CD1c-positive myeloid dendritic cell (primary cell): Measurements from ENCODE around the gene EP300.
"Not testable (repeated sequence)": the region's sequence is repeated elsewhere in the genome, so short reads cannot be mapped to it uniquely, and the experiment has no call there.

Source experiments
- DNase-seq: peaks from one replicate; pipeline ENCODE4 v3.0.0-alpha.2; 2016; ENCODE audit errors: extremely low spot score

The EP300 gene

DNA sequence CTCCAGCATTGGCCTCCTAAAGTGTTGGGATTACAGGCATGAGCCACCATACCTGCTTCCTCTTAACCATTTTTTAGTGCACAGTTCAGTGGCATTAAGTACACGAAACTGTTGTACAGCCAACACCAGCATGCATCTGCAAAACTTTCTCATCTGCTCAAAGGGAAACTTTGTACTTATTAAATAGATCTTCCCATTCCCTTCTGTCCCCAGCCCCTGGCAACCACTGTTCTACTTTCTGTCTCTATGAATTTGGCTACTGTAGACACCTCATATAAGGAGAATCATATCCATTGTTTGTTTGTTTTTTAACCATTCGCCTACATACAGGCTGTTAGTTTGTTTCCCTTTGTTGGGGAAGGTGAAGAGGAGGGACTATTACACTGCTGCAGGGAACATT lies 6.5 kb upstream of the EP300 start:
- DNase-seq = no peak

DNA sequence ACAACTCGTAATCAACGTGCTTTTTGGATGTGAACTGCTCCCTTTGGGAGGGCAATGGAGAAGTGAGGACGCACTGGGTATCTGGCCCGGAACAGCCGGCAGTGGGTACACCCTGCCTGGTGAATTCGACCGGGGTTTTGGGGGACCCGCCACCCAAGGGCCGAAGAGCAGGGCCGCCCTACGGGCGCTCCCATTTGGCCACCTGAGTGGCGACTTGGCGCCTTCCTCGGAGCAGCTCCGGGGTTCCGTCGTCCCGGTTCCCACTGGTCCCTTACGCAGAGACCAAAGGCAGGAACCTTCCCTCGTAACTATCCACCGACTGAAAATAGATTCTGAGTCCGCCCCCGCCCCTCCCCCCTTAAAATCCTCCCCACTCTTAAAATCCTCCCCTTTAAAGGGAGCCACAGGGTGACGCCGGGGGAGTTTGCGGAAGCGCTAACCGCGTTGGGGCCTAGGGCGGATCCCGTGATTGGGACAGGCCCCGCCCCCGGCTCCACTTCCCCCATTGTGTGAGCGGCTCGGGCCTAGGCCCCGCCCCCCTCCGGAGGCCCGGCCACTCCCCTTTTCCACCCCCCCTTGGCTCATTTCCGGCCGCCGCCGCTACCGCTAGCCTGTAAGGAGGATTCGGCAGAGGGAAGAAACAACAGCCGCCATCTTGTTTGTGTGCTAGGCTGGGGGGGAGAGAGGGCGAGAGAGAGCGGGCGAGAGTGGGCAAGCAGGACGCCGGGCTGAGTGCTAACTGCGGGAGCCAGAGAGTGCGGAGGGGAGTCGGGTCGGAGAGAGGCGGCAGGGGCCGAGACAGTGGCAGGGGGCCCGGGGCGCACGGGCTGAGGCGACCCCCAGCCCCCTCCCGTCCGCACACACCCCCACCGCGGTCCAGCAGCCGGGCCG lies 1.0 kb upstream of the EP300 start:
- peak; percentile 100 for DNase-seq

DNA sequence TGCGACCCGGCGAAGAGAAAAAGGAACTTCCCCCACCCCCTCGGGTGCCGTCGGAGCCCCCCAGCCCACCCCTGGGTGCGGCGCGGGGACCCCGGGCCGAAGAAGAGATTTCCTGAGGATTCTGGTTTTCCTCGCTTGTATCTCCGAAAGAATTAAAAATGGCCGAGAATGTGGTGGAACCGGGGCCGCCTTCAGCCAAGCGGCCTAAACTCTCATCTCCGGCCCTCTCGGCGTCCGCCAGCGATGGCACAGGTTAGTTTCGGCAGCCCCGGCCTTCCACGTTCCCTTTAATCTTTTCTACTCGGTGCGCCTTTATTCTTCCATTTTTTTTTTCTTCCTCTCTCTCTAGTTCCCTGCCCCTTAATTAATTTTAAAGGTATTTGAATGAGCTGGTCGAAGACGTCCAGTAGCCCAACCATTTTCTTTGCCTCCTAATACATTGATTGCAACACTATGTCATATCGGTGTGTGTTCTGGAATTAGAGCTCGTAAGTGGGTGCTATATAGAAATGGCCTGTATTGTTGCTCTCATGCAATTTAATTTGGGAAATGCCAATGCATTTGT lies 537 bp downstream of the EP300 start:
- DNase-seq = peak; percentile 35

DNA sequence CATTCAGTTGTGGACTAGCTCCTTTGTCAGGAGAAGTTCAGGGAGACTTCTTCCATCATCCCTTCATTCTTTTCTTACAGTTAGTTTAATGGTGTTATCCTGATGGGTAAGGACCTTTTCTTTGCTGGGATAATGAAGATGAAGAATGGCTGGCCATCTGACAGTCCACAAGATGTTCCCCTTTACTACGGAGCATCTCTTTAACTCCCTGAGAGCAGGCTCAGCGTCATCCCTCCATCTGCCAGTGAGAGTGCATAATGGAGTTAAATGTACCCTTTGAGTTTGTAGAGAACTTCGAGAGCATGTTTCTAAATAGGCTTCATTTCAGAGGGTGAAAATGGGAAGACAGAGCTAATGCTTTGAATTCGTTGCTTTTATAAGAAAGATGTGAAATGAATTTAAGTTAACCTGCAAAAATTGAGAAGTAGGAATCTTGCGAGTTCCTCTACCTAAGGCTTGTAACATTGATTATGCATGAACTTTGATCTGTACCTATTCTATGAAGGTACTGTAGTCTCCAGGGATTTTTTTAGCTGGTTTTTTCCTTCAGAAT lies 1.7 kb downstream of the EP300 start:
- DNase-seq = peak; percentile 22

DNA sequence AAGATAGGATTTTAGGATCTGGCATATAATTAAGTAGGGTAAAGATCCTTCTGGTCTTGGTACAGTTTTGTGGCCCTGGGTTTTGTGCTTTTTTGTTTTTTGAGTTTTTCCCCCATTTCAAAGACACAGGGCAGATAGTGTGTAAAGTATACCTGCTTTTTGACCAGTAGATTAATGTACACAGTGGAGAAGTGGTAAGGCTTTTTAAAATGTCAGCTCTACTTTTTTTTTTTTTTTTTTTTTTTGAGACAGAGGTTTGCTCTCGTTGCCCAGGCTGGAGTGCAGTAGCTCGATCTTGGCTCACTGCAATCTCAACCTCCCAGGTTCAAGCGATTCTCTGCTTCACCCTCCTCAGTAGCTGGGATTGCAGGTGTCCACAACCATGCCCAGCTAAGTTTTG lies 4.0 kb downstream of the EP300 start:
- DNase-seq = no peak

DNA sequence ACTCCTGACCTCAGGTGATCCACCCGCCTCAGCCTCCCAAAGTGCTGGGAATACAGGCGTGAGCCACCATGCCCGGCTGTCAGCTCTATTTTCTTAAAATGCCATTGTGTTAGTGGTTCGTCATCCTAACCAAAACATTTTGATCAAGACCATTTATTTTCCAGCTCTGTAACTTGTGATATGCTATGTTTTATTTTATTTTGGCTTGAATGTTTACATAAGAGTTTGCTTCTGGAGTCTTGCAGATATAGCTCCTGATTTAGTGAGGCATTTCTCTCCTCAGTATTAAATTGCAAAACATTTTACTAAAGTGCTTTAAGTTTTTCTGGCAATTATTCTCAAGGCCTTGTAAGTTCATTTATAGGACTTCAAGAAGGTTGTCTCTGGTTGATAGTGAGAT lies 4.4 kb downstream of the EP300 start:
- DNase-seq = no peak

DNA sequence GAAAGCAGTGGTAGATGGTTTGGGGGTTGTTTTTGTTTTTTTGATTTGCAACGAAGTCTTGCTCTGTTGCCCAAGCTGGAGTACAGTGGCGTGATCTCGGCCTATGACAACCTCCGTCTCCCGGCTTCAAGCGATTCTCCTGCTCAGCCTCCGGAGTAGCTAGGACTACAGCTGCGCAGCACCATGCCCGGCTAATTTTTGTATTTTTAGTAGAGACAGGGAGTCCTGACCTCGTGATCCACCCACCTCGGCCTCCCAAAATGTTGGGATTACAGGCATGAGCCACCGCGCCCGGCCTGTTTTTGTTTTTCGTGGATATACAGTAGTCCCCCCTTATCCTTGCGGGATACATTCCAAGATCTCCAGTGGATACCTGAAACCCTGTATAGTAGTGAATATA lies 6.6 kb downstream of the EP300 start:
- no peak for DNase-seq

DNA sequence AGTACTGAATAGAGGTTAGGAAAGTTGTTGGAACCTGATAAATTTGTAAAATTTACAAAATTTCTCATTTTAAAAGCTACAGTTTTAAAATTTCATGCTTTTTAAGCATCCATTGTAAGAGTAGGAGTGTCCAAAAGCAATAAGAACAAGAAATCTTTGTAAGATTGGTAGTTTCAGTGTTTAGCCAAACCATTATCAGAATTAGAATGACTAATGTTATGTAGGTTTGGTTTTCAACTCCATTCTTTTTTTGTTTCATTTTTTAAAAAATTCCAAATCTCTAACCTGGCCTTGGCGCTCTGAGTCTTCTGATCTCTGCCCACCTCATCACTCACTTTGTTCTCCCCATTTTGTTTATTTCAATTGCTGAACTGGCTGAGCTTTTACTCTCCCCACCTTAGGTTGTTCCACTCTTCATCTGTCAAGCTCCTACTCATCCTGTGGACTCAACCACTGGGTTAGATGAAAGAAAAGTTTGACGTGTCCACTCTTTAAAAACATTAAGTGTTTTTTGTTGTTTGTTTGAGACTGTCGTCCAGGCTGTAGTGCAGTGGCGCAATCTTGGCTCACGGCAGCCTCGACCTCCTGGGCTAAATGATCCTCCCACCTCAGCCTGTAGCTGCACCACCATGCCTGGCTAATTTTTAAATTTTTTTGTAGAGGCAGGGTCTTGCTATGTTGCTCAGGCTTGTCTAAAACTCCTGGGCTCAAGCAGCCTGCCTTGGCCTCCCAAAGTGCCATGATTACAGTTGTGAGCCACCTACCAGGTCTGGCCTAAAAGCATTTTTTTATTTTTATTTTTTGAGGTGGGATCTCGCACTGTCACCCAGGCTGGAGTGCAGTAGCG lies 14.0 kb downstream of the EP300 start:
- DNase-seq = no peak

DNA sequence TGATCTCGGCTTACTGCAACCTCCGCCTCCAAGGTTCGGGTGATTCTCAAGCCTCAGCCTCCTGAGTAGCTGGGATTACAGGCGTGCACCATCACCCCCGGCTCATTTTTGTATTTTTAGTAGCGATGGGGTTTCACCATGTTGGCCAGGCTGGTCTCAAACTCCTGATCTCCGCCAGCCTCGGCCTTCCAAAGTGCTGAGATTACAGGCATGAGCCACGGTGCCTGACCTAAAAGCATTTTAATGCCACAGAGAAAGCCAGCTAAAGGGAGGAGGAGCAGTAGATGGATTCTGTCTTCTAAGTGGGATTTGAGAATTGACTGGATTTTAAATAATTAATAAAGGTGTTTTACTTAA lies 14.6 kb downstream of the EP300 start:
- not testable (repeated sequence) for DNase-seq

DNA sequence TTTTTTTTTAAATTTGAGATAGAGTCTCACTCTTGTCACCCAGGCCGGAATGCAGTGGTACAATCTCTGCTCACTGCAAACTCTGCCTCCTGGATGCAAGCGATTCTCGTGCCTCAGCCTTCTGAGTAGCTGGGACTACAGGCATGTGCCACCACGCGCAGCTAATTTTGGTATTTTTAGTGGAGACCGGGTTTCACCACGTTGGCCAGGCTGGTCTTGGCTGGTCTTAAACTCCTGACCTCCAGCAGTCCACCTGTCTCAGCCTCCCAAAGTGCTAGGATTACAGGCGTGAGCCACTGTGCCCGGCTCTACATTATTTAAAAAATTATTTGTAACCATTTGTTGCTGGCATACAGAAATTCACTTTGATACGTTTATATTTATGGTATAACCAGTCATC lies 18.6 kb downstream of the EP300 start:
- no peak for DNase-seq

DNA sequence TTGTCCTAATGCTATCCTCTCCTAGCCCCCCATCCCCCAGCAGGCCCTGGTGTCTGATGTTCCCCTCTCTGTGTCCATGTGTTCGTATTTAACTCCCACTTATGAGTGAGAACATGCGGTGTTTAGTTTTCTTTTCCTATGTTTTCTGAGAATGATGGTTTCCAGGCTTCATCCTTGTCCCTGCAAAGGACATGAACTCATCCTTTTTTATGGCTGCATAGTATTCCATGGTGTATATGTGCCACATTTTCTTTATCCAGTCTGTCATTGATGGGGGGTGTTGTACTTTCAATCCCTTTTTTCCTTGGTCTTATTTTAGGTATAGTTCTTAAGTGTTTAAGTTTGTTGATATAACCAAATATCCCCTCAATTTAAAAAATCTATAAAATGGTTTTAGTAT lies 23.9 kb downstream of the EP300 start:
- no peak for DNase-seq

DNA sequence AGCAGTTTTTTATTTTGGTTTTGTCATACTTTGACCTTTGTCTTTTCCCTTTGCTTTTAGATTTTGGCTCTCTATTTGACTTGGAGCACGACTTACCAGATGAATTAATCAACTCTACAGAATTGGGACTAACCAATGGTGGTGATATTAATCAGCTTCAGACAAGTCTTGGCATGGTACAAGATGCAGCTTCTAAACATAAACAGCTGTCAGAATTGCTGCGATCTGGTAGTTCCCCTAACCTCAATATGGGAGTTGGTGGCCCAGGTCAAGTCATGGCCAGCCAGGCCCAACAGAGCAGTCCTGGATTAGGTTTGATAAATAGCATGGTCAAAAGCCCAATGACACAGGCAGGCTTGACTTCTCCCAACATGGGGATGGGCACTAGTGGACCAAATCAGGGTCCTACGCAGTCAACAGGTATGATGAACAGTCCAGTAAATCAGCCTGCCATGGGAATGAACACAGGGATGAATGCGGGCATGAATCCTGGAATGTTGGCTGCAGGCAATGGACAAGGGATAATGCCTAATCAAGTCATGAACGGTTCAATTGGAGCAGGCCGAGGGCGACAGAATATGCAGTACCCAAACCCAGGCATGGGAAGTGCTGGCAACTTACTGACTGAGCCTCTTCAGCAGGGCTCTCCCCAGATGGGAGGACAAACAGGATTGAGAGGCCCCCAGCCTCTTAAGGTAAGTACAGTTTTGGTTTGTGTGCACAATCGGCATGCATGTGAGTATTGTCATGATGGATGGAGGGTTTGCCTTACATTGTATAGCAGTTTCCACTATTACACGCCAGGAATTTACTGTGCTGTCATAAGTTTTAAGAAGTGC lies 25.0 kb downstream of the EP300 start:
- no peak for DNase-seq

DNA sequence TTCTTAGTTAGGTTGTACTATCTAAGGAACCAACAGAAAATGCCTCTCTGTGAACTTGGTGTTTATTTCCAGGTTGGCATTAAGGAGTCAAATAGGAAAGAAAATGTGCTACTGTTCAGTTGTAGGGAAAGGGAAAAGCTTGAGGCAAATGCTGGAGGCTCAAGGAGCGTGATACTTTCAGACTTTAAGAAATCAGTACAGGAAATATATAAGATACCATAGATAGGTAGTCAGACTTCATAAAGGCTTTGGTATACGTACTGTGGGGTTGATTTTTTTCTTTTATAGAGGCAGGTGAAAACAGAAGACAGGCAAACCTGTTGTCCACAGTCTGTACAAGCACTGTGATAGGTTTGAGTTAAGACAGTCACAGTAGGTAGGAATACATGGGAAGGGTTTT lies 30.8 kb downstream of the EP300 start:
- no peak for DNase-seq

DNA sequence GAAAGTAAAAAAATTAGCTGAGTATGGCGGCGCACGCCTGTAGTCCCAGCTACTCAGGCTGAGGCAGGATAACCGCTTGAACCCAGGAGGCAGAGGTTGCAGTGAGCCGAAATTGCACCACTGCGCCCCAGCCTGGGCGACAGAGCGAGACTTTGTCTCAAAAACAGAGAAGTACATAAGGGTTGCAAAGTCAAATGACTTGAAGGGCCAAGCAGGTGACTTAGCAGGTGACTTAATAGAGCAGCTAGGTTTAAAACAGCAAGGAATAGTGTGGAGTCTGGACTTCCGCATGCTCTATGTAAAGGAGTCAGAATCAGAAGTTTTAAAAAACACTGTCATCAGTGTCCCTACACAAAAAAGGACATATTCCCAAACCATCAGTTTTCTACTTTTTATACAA lies 31.7 kb downstream of the EP300 start:
- DNase-seq = no peak

DNA sequence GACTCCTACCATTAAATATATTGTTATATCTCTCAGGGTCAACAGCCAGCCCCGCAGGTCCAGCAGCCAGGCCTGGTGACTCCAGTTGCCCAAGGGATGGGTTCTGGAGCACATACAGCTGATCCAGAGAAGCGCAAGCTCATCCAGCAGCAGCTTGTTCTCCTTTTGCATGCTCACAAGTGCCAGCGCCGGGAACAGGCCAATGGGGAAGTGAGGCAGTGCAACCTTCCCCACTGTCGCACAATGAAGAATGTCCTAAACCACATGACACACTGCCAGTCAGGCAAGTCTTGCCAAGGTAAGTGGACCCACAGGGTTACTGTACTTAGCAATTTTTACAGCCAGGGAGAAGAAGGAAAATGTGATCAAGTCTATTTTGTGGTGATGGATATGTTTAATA lies 35.1 kb downstream of the EP300 start:
- peak; percentile 65 for DNase-seq

DNA sequence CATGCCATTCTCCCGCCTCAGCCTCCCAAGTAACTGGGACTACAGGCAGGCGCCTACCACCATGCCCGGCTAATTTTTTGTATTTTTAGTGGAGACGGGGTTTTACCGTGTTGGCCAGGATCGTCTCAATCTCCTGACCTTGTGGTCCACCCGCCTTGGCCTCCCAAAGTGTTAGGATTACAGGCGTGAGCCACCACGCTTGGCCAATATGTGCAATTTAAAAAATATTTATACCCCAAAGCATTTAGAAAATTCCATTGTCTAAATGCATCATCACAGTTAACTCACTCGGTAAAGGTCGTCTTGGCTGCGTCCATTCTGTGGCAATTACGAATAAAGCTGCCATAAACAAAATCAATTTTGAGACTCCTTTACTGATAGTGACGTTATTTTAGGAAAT lies 36.2 kb downstream of the EP300 start:
- no peak for DNase-seq

DNA sequence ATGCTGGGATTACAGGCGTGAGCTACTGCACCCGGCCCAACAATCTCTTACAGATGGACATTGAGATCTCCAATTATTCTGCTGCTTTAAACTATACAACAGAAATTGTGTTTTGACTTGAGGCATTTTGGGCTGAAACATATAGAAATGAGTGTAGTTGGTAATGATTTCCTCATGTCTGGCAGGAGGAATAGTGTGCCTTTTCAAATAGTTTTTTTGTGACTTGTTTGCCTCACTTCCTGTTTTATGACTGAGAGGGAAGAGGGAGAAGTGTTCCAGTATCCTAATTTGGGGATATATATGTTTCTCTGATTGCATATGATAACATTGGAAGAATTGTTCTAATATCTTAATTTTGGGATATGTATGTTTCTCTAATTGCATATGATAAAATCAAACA lies 40.2 kb downstream of the EP300 start:
- DNase-seq = peak; percentile 36

DNA sequence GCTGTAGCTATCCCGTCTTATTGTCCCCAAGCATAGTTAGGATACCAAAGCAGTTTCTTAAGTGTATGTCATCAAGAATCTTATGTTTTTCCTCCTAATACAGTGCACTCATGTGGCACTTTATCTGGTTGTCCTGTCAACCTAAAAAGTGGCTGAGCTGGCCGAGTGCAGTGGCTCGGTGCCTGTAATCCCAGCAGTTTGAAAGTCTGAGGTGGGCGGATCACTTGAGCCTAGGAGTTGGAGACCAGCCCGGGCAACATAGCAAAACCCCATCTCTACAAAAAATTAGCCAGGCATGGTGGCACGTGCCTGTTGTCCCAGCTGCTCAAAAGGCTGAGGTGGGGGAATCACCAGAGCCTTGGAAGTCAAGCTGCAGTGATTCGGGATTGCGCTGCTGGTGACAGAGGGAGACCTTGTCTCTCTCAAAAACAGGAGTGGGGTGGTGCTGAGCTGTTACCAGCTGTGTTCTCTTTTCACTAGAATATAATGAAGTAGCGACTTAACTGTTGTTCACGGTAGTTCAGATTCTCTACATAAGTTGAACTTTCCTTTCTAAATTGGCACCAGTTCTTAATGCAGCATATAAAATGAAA lies 48.1 kb downstream of the EP300 start:
- DNase-seq = no peak

DNA sequence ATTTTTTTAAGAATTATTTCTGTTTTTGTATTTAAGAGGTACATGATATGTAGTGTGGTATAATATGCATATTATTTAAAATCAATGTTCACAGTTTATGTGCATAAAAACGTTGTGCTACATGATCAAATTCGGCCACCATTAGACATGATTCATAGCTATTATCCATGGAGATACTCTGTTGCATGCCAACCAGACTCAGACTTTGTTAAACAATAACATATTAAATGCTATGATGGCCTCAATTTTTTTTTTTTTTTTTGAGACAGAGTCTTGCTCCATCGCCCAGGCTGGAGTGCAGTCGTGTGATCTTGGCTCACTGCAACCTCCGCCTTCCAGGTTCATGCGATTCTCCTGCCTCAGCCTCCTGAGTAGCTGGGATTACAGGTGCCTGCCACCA lies 53.5 kb downstream of the EP300 start:
- not testable (repeated sequence) for DNase-seq

DNA sequence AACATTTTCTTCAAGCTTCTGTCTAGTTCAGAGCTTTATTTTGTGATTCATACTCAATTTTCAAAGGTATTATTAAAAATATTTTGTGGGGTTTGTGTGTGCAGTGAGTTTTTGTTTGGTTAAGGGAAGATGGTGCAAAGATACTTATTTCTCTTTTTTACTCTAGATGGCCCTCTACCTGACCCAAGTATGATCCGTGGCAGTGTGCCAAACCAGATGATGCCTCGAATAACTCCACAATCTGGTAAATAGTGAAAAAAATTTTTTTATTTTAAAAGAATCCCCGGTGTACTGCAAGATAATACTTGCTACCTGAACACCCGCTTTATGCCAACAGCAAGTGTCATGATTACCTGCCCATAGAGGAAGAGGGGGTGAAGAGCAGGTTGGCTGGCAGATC lies 54.2 kb downstream of the EP300 start:
- DNase-seq = no peak

DNA sequence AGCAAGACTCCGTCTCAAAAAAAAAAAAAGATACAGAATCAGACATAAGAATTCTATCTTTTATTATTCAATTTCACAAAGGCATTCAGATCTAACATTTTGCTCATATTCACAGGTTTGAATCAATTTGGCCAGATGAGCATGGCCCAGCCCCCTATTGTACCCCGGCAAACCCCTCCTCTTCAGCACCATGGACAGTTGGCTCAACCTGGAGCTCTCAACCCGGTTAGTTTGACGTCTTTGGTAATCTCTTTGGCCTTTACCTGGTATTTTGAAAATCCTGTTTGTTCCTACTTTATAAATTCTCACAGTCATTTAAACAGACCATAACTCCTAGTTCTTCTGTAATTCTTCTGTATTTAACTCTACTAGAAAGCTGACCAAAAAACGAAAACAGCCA lies 55.3 kb downstream of the EP300 start:
- DNase-seq = no peak
